EH (cell line): ENCODE data around the gene SDR39U1.

Source experiments
- DNase-seq: peaks from one replicate; pipeline ENCODE4 v3.0.0-alpha.2; 2015; ENCODE audit warnings: low read depth

SDR39U1 gene

GRCh38 chr14:24411443-24412389 lies 30.9 kb downstream of the SDR39U1 start:
- peak; percentile 63 for DNase-seq

- DNase-seq, result no peak
Observed at GRCh38 chr14:24409956-24410355, 32.6 kb downstream of the SDR39U1 start.

DNA sequence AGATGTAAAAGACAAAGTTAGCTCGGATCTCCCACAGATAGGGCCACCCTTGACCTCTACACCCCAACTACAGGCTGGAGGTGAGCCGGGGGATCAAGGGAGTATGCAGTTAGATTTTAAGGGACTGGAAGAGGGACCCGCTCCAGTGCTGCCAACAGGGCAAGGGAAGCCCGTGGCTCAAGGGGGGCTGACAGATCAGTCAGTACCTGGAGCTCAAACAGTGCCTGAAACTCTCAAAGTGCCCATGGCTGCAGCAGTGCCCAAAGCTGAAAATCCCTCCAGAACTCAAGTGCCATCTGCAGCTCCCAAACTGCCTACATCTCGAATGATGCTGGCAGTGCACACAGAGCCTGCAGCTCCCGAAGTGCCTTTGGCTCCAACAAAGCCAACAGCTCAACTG lies 33.4 kb downstream of the SDR39U1 start:
- DNase-seq, result no peak

DNA sequence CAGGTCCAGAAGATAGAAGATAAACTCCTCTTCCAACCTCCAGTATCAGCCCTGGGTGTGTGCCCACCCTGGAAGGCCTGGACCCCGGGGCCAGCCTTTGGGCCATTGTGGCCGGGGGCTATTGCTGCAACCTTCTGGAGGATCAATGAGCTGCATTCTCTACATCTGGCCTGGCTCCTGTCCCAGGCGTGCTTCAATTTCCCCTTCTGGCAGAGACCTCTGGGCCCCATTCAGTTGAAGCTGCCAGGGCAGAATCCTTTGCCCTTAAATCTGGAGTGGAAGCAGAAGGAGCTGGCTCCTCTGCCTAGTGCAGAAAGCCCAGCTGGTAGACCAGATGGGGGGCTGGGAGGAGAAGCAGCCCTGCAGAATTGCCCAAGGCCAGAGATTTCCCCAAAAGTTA lies 33.8 kb downstream of the SDR39U1 start:
- DNase-seq, result no peak

- DNase-seq, result no peak
Observed at GRCh38 chr14:24407608-24408325, 34.8 kb downstream of the SDR39U1 start.

DNA sequence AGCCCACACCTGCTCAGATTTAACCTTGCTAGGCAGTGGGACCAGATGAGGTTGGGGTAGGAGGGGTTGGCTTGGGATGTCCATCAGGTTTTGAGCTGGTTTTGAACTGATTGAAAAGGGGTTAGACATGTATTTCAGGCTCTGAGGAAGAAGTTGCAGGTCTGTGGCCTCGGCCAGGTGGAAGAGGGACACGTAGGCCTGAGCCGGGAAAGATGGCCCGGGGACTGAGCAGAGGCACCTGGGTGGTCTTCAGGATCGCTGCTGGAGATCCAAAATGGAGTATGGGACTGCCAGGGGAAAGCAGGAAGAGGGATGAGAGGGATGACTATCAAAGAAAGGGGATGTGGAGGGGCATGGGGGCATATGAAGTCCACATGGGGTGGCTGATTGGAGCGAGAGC lies 36.2 kb downstream of the SDR39U1 start:
- no peak for DNase-seq

- no peak for DNase-seq
Observed at GRCh38 chr14:24404814-24405213, 37.8 kb downstream of the SDR39U1 start.

GRCh38 chr14:24403294-24403998 lies 39.1 kb downstream of the SDR39U1 start:
- peak; percentile 83 for DNase-seq

DNA sequence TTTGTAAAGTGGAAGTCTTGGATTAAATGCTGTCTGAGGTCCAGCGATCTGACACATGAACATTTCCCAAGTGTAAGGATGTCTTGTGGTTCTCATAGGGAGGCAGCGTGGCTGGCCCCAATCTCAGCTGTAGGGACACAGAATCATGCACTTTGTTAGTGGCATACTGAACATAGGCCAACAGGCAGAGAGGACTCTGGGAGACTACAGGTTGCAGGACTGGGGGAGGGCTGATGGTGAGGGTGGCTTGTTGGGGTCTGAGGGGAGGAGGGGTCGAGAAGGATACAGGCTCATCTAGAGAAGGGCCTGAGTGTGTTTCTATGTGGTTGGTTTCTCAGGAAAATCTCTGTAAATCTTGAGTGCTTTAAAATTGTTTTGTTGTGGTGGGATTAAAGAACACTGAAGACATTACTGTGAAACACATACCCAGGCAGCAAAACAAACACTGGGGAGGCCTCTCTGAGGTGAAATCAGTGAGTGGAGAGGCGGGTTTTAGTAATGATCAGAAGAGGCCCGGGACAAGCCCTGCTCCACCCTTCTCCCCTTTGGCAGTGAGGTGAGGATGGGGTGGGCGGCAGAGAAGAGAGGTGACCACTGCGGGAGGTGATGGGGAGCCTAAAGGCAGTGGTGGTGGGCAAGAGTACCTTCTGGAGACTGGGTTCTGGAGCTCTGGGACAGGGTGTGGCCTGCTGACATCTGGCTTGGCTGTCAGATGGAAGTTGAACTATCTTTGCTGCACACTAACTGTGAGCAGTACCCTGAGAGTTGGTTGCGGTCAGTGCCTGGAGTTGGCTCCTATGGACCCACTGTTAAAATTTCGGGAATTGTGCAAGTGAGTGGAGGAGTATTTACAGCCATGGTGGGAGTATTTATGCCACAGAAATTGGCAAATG lies 40.5 kb downstream of the SDR39U1 start:
- DNase-seq, result no peak

GRCh38 chr14:24399999-24400718 lies 42.4 kb downstream of the SDR39U1 start:
- no peak for DNase-seq

DNA sequence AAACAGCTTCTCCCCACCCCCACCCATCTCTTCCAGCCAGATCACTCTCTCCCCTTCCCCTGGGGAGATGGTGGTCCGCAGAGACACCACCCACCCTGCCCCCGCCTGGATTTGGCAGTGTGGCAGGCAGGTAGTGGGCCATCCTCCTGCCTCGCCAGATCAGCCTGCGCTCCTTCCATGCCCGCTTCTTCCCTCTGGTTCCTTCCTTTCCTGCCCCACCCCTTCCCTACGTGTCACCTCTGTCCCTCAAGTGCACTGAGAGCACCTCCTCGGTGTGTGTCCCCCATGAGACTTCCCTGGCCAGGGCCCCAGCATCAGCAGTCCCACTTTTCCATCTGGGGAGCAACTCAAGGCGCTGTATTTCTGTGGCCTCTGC lies 43.1 kb downstream of the SDR39U1 start:
- DNase-seq, result no peak

GRCh38 chr14:24398653-24399446 lies 43.7 kb downstream of the SDR39U1 start, which contains the start of gene NYNRIN:
Gene NYNRIN, plus strand, starts transcription at chr14:24399003. Its CDS starts 244 bp downstream, at chr14:24399247.
- DNase-seq, result peak; percentile 59

- peak; percentile 18 for DNase-seq
Observed at GRCh38 chr14:24398293-24398652, 44.3 kb downstream of the SDR39U1 start.

DNA sequence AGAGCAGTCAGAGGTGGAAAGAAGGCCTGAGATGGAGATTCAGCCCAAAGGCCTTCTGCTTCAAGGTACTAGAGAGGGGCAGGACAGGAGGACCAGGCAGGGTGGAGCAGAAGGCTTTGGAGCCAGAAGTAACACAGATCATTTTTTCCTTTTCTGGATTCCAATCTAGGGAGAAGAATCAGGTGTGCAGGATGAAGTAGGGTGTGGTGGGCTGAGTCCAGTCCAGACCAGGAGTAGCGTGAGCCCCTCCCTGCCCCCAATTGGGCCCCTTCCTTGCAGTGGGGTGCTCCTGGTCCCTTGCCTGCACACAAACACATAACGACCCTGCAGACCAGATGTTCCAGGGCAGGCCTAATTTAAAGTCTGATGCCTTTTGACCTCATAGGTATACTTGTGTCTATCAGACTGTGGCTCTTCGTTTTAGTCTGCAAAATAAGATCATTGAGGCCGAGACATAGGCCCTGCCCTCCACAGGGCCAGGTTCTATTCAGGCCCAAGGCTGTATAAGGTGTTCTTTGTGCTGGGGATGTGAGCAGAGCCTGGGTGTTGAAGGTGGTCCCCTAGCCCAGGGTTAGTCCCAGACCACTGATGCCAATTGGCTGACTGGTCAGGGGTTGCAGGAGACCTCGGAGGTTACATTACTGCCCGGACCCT lies 44.8 kb downstream of the SDR39U1 start:
- no peak for DNase-seq

DNA sequence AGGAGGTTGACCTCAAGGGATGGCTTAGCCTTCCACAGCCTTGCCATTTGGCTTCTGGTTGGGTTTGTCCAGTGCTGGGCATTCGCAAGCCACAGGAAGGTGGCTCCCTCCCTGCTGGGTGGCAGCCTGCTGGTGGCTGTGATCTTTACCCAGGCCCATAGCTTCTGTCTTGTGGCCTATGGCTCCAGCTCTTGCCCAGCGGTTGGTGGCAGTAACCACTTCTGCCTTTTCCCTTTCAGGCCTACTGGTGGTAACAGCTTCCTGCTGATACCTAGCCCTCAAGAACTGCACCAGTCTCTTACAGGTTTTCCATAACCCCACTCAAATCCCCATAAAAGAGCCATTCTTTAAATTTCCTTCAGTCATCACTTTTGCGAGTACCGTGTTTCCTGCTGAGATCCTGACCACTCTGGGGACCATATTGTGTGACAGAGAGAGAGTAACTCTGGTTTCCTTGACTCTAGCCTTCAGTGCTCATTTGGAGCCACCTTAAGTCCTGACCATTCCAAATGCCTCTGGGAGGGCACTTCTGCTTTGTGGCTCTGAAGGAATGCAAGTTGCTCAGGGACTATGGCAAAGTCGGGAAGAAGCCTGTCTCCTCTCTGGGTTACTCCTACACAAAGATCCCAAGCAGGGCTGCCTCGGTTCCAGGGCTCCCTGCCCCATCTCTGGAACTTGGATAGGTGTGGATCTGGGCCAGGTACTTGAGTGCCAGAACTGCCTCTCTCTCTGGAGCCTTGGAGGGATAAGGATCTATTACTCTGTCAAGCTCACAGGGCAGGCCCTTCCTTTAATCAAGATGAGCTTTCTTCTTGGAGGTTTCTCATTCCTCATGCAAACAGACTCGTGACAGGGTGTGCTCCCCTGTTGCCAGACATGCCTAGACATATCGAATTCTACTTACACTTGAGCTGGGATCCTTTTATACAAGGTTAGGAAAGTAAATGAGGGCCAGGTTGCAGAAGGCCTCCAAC lies 46.7 kb downstream of the SDR39U1 start:
- DNase-seq, result peak; percentile 24

GRCh38 chr14:24394275-24394674 lies 48.3 kb downstream of the SDR39U1 start:
- DNase-seq, result no peak

DNA sequence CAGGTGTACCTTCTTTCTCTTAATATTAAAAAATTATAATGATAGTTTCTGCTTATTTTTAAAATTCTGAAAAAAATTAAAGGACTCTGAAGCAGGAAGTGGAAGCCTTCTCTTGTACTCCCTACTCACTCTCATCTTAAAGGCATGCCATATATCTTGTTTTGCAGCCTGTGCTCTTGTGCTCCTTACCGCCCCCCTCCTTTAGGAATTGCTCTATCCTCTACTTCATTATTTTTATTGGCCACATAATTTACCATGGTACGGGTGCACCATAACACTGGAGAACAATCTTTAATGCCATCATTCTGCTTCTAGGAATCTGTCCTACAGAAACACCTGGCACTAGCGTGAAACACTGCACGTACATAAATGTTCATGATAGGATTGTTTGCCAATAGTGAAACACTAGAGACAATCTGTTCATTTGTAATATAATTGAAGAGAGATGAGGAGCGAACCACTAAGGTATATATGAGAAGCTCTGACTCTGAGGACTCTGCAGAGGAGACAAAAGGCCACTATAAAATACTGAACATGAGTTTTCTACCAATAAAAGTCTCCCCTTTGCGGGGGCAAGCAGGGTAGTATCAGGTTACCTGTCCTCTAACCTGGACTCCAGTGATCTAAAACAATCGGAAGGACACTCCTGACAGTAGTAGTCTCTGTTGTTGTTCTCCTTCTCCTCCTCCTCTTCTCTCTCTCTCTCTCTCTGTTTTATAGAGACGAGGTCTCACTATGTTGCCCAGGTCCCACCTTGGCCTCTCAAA lies 50.1 kb downstream of the SDR39U1 start:
- peak; percentile 74 for DNase-seq
